Measurements from ENCODE around the gene FBXW7.

DNA sequence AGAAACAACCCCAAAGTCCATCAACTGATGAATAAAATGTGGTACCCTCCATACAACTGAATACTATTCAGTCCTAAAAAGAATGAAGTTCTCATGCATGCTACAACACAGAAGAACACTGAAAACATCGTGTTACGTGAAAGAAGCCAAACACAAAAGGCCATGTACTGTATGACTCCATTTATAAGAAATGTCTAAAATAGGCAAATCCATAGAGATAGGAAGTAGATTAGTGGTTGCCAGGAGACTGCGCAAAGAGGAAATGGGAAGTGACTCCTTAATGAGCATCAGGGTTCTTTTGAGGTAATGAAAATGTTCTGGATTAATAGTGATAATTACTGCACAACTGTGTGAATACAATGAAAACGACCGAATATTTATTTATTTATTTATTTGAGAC is 23.4 kb downstream of the FBXW7 start:
- TF ChIP-seq POLR2A (IDR thresholded peaks at IDR 0.05) = no peak
- TF ChIP-seq, protein P1, sequence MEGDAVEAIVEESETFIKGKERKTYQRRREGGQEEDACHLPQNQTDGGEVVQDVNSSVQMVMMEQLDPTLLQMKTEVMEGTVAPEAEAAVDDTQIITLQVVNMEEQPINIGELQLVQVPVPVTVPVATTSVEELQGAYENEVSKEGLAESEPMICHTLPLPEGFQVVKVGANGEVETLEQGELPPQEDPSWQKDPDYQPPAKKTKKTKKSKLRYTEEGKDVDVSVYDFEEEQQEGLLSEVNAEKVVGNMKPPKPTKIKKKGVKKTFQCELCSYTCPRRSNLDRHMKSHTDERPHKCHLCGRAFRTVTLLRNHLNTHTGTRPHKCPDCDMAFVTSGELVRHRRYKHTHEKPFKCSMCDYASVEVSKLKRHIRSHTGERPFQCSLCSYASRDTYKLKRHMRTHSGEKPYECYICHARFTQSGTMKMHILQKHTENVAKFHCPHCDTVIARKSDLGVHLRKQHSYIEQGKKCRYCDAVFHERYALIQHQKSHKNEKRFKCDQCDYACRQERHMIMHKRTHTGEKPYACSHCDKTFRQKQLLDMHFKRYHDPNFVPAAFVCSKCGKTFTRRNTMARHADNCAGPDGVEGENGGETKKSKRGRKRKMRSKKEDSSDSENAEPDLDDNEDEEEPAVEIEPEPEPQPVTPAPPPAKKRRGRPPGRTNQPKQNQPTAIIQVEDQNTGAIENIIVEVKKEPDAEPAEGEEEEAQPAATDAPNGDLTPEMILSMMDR (IDR thresholded peaks at IDR 0.05) = no peak
